NCI-H69 (cell line): Measurements from ENCODE around the gene ANKRD44.
"Not testable (repeated sequence)": the region's sequence is repeated elsewhere in the genome, so short reads cannot be mapped to it uniquely, and the experiment has no call there.

Experiments
- DNase-seq: peaks from one replicate; lab custom pipeline; 2025; lab: John Stamatoyannopoulos, UW

The ANKRD44 gene

GRCh38 chr2:197287596-197287932, 23.0 kb downstream of the ANKRD44 start:
- DNase-seq: not testable (repeated sequence)

GRCh38 chr2:197286805-197287595, 23.6 kb downstream of the ANKRD44 start:
- peak; percentile 30 for DNase-seq

GRCh38 chr2:197285361-197285760, 25.2 kb downstream of the ANKRD44 start:
- DNase-seq: no peak

GRCh38 chr2:197284956-197285355, 25.6 kb downstream of the ANKRD44 start:
- no peak for DNase-seq

GRCh38 chr2:197281421-197281820, 29.2 kb downstream of the ANKRD44 start:
- DNase-seq: no peak

GRCh38 chr2:197280015-197280702, 30.4 kb downstream of the ANKRD44 start:
- no peak for DNase-seq

GRCh38 chr2:197278799-197279763, 31.5 kb downstream of the ANKRD44 start:
- no peak for DNase-seq

GRCh38 chr2:197277794-197278193, 32.8 kb downstream of the ANKRD44 start:
- DNase-seq: no peak

- DNase-seq: no peak
These were observed 34.4 kb downstream of the ANKRD44 start for GRCh38 chr2:197276156-197276555.

- DNase-seq: no peak
These were observed 35.6 kb downstream of the ANKRD44 start for GRCh38 chr2:197274937-197275336.

- DNase-seq: peak; percentile 2
These were observed 36.2 kb downstream of the ANKRD44 start for GRCh38 chr2:197274349-197274748.

- DNase-seq: peak; percentile 77
These were observed 37.1 kb downstream of the ANKRD44 start for GRCh38 chr2:197273485-197273884.

- peak; percentile 15 for DNase-seq
These were observed 40.0 kb downstream of the ANKRD44 start for GRCh38 chr2:197270601-197271000.

GRCh38 chr2:197269815-197270214, 40.8 kb downstream of the ANKRD44 start:
- no peak for DNase-seq

GRCh38 chr2:197268786-197269584, 41.6 kb downstream of the ANKRD44 start:
- peak; percentile 19 for DNase-seq

- no peak for DNase-seq
These were observed 44.1 kb downstream of the ANKRD44 start for GRCh38 chr2:197266477-197266876.

GRCh38 chr2:197265924-197266323, 44.7 kb downstream of the ANKRD44 start:
- no peak for DNase-seq

- no peak for DNase-seq
These were observed 45.5 kb downstream of the ANKRD44 start for GRCh38 chr2:197265036-197265435.

- DNase-seq: no peak
These were observed 46.2 kb downstream of the ANKRD44 start for GRCh38 chr2:197264332-197264731.

GRCh38 chr2:197263077-197263476, 47.5 kb downstream of the ANKRD44 start:
- peak; percentile 17 for DNase-seq

GRCh38 chr2:197261808-197262226, 48.8 kb downstream of the ANKRD44 start:
- peak; percentile 14 for DNase-seq
